Left kidney (tissue), 2 donors: ENCODE measurements around the gene OPA1. TPM values are rescaled to one million over a fixed set of nuclear protein-coding genes. Genes with fewer than 3 reads are reported as not detected.

Source experiments
- DNase-seq: peaks from one replicate; pipeline ENCODE4 v3.0.0-alpha.2; 2013
- polyA plus RNA-seq: library from polyadenylated mRNA; unstranded; fragments of 120-200 nt; gene quantifications from one replicate; pipeline ENCODE4 v1.2.1, GENCODE V29; 2013; ENCODE audit not compliant: insufficient read length

Gene OPA1
- polyA plus RNA-seq, 1 donor: 86.4 TPM

GRCh38 chr3:193701953-193702635, 109.1 kb downstream of the OPA1 start:
- no peak for DNase-seq

- DNase-seq: no peak
These were observed 110.0 kb downstream of the OPA1 start for GRCh38 chr3:193702967-193703366.

GRCh38 chr3:193704431-193704830, 111.4 kb downstream of the OPA1 start:
- no peak for DNase-seq

GRCh38 chr3:193708270-193708669, 115.3 kb downstream of the OPA1 start:
- no peak for DNase-seq

- no peak for DNase-seq
These were observed 117.5 kb downstream of the OPA1 start for GRCh38 chr3:193710286-193711165.

GRCh38 chr3:193711166-193711485, 118.1 kb downstream of the OPA1 start:
- no peak for DNase-seq

- DNase-seq: no peak
These were observed 118.5 kb downstream of the OPA1 start for GRCh38 chr3:193711523-193711963.

- no peak for DNase-seq
These were observed 119.1 kb downstream of the OPA1 start for GRCh38 chr3:193711964-193712598.

- DNase-seq: no peak
These were observed 119.9 kb downstream of the OPA1 start for GRCh38 chr3:193712938-193713337.

GRCh38 chr3:193714523-193715137, 121.6 kb downstream of the OPA1 start:
- no peak for DNase-seq

- DNase-seq: no peak
These were observed 123.1 kb downstream of the OPA1 start for GRCh38 chr3:193716150-193716549.

GRCh38 chr3:193719735-193720134, 126.7 kb downstream of the OPA1 start:
- no peak for DNase-seq

- DNase-seq: no peak
These were observed 127.2 kb downstream of the OPA1 start for GRCh38 chr3:193720169-193720568.

GRCh38 chr3:193722566-193722965, 129.6 kb downstream of the OPA1 start:
- no peak for DNase-seq

- no peak for DNase-seq
These were observed 134.1 kb downstream of the OPA1 start for GRCh38 chr3:193727089-193727488.

- DNase-seq: no peak
These were observed 135.6 kb downstream of the OPA1 start for GRCh38 chr3:193728429-193729087.

- no peak for DNase-seq
These were observed 136.1 kb downstream of the OPA1 start for GRCh38 chr3:193729088-193729465.

- no peak for DNase-seq
These were observed 136.6 kb downstream of the OPA1 start for GRCh38 chr3:193729601-193730000.

GRCh38 chr3:193730511-193730910, 137.5 kb downstream of the OPA1 start:
- no peak for DNase-seq

GRCh38 chr3:193730976-193731375, 138.0 kb downstream of the OPA1 start:
- no peak for DNase-seq

GRCh38 chr3:193731656-193732055, 138.6 kb downstream of the OPA1 start:
- no peak for DNase-seq

- no peak for DNase-seq
These were observed 139.4 kb downstream of the OPA1 start for GRCh38 chr3:193732391-193732790.
